ENCODE results near the gene NOVA2.
"Not testable (repeated sequence)": the region's sequence is repeated elsewhere in the genome, so short reads cannot be mapped to it uniquely, and the experiment has no call there.

The NOVA2 gene

DNA sequence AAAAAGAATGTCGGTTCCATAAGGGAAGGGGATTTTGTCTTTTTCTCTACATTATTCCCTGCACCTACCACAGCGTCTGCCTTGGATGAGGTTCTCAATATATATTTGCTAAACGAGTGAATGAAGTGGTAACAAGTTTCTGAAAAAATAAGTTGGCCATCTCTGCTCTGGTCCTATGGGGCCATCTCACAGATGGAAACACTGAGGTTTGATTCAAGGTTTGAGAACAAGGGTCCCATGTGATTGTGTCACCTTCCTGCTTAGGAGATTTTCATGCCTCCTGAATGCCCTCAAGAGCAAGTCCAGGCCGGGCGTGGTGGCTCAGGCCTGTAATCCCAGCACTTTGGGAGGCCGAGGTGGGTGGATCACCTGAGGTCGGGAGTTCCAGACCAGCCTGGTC is 74.4 kb downstream of the NOVA2 start:
- peaks cover 14% of the 10 kb centered on the region for H3K36me3 ChIP-seq (replicated peaks)
- TF ChIP-seq, protein P1, sequence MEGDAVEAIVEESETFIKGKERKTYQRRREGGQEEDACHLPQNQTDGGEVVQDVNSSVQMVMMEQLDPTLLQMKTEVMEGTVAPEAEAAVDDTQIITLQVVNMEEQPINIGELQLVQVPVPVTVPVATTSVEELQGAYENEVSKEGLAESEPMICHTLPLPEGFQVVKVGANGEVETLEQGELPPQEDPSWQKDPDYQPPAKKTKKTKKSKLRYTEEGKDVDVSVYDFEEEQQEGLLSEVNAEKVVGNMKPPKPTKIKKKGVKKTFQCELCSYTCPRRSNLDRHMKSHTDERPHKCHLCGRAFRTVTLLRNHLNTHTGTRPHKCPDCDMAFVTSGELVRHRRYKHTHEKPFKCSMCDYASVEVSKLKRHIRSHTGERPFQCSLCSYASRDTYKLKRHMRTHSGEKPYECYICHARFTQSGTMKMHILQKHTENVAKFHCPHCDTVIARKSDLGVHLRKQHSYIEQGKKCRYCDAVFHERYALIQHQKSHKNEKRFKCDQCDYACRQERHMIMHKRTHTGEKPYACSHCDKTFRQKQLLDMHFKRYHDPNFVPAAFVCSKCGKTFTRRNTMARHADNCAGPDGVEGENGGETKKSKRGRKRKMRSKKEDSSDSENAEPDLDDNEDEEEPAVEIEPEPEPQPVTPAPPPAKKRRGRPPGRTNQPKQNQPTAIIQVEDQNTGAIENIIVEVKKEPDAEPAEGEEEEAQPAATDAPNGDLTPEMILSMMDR (IDR thresholded peaks at IDR 0.05; ENCODE audit: low read depth, low read length, missing control alignments) = no peak
- no peak overlapping the region for H3K27ac ChIP-seq
- no peaks in the 10 kb centered on the region for H3K27me3 ChIP-seq (replicated peaks)
- no peak for DNase-seq
- in situ Hi-C loops (cut with HindIII; ENCODE audit: low pct_ligation_motif_present, low sequenced_read_pairs) = no loop called here
- H3K4me3 ChIP-seq (ENCODE audit: low read depth, low read length) = no peak overlapping the region

DNA sequence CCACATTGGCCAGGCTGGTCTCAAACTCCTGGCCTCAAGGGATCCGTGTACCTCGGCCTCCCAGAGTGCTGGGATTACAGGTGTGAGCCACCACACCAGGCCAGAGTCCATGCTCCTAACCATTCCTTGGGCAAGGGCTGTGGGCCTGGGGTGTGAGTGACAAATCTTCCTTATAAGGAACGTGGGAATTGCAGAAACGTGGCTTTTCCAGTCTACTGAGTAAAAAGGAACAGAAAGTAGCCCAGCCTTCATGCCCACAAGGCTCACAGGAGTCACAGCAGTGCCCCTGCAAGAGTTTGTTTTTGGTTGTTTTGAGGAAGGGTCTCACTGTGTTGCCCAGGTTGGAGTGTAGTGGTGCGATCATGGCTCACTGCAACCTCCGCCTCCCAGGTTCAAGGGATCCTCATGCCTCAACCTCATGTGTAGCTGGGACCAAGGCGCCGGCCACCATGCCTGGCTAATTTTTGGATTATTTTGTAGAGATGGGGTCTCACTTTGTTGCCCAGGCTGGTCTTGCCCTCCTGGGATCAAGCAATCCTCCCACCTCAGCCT is 76.3 kb downstream of the NOVA2 start:
- Histone ChIP-seq H3K27me3 (replicated peaks) (no peaks in the 10 kb centered on the region), H3K4me3 (ENCODE audit: low read depth, low read length) (no peak overlapping the region), H3K27ac (no peak overlapping the region), H3K36me3 (replicated peaks) (peaks cover 14% of the 10 kb centered on the region)
- no peak for DNase-seq
- in situ Hi-C loops (cut with HindIII; ENCODE audit: low pct_ligation_motif_present, low sequenced_read_pairs) = no loop called here
- TF ChIP-seq, protein P1 (IDR thresholded peaks at IDR 0.05; ENCODE audit: low read depth, low read length, missing control alignments) = no peak

DNA sequence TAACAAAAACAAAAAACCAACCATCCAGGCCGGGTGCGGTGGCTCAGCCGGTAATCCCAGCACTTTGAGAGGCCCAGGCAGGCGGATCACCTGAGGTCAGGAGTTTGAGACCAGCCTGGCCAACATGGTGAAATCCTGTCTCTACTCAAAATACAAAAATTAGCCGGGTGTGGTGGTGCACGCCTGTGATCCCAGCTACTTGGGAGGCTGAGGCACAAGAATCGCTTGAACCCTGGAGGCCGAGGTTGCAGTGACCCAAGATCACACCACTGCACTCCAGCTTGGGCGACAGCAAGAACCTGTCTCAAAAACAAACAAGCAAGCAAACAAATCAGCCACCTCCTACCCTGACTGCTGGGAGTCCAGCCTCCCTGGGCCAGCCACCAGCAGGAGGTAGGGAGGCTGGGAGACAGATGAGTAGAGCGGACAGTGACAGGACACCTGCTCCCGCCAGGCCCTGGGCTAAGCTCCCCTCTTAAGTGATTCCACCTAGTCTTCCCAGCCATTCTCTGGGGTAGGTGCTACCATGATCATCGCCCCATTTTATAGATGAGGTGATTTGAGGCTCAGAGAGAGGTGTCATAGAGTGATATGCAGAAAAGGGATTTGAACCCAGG is 77.6 kb downstream of the NOVA2 start:
- H3K4me3 ChIP-seq (ENCODE audit: low read depth, low read length); H3K27ac ChIP-seq; H3K27me3 ChIP-seq (replicated peaks); DNase-seq; in situ Hi-C loops (cut with HindIII; ENCODE audit: low pct_ligation_motif_present, low sequenced_read_pairs): not testable (repeated sequence)
- H3K36me3 ChIP-seq (replicated peaks) = peaks cover 14% of the 10 kb centered on the region

DNA sequence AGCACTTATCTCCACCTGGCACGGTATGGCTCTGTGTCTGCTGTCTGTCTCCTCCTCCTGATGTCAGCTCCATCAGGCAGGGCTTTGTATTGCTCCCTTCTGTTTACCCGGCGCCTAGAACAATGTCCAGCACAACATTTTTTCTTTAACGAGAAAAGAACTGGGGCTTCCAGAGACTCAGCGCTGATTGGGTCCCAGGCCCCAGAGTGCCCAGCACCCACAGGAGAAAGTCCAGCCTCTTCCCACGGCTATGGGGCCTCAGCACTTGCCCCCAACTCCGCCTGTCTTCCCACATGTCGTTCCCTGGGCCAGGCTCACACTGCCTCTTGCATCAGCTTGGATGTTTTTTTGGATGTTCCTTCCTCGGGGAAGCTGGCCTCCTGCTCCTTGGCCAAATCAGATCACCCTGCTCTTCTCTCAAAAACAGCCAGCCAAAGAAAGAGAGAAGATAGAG is 78.1 kb downstream of the NOVA2 start:
- no peak overlapping the region for H3K27ac ChIP-seq
- peaks cover 12% of the 10 kb centered on the region for H3K36me3 ChIP-seq (replicated peaks)
- in situ Hi-C loops (cut with HindIII; ENCODE audit: low pct_ligation_motif_present, low sequenced_read_pairs) = no loop called here
- no peaks in the 10 kb centered on the region for H3K27me3 ChIP-seq (replicated peaks)
- no peak for DNase-seq
- no peak overlapping the region for H3K4me3 ChIP-seq (ENCODE audit: low read depth, low read length)
- TF ChIP-seq, protein P1 (IDR thresholded peaks at IDR 0.05; ENCODE audit: low read depth, low read length, missing control alignments) = no peak

DNA sequence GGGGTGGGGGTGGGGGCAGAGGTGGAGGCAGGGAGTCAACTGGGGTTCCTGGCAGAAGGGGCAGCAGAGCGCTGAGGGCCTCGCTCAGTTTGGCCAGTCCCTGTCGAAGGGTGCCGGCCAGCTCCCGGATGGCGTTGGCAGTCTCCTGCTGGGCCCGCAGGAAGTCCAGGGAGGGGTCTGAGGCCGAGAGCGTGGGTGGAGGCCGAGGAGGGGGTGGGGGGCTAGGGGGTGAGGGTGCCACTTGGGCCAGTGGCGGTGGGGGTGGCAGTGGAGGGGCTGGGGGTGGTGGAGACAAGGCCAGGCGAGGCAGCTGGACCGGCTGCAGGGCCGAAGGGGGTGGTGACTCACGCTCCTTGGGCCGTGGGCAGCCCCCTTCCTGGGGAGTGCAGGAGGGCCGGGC is 82.8 kb downstream of the NOVA2 start:
- no peak overlapping the region for H3K27ac ChIP-seq
- no peaks in the 10 kb centered on the region for H3K36me3 ChIP-seq (replicated peaks)
- TF ChIP-seq, protein P1 (IDR thresholded peaks at IDR 0.05; ENCODE audit: low read depth, low read length, missing control alignments) = no peak
- H3K27me3 ChIP-seq (replicated peaks) = no peaks in the 10 kb centered on the region
- no peak overlapping the region for H3K4me3 ChIP-seq (ENCODE audit: low read depth, low read length)
- in situ Hi-C loops (cut with HindIII; ENCODE audit: low pct_ligation_motif_present, low sequenced_read_pairs) = no loop called here
- DNase-seq = no peak

DNA sequence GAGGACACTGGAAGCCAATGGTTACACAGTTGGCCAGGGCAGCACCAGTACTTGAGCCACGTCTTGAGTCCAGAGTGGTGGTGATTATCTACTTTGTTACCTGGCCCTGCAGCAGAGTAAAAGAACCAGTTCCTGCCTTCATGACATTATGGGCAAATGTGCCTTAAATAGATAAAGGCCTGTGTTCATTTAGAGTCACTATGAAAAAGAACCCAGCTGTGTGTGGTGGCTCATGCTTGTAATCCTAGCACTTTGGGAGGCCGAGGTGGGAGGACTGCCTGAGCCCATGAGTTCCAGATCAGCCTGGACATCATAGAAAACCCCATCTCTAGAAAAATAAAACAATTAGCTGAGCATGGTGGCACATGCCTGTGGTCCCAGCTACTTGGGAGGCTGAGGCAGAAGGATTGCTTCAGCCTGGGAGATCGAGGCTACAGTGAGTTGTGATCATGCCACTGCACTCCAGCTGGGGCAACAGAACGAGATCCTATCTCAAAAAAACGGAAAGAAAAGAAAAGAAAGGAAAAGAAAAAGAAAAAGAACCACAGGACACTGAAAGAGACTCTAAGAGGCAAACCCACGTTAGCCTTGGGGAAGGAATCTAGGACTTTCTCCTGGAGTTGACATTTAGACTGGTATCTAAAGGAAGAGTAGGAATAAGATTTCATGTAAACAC is 84.3 kb downstream of the NOVA2 start:
- TF ChIP-seq, protein P1 (IDR thresholded peaks at IDR 0.05; ENCODE audit: low read depth, low read length, missing control alignments) = no peak
- no peak for DNase-seq
- Histone ChIP-seq H3K27ac (no peak overlapping the region), H3K4me3 (ENCODE audit: low read depth, low read length) (no peak overlapping the region), H3K27me3 (replicated peaks) (no peaks in the 10 kb centered on the region), H3K36me3 (replicated peaks) (no peaks in the 10 kb centered on the region)
- in situ Hi-C loops (cut with HindIII; ENCODE audit: low pct_ligation_motif_present, low sequenced_read_pairs) = no loop called here

Data from brain microvascular endothelial cell (primary cell).